Stimulated activated CD4-positive, alpha-beta T cell treated with anti-CD3 and anti-CD28 coated beads, Interleukin-15, amount 100 ng/mL, for 48 hours (primary cell): Measurements from ENCODE around the gene LRMDA.
"Not testable (repeated sequence)": the region's sequence is repeated elsewhere in the genome, so short reads cannot be mapped to it uniquely, and the experiment has no call there.

ENCODE experiments used
- DNase-seq, 2 donors: peaks; one replicate each; pipeline ENCODE4 v3.0.0-alpha.2; 2020; ENCODE audit warnings: low read depth in 2 of 2

LRMDA gene

DNA sequence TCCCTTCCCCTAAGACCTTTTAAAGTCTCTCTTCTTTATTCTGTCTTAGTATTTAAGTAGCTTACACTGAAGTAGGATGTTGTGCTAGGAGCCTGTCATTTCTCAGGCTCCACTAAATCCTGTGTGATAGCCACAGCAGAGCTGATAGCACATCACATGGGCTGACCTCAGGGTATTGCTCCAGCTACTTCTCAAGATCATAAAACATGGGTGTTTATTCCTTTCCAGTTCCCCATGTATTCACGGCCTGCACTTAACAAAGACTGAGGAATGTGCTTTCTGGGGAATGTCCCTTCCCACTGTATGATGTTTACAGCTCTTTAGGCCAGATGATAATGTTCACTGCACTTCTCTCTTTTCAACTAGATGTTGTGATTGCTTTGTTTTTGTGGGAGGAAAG is 1119.4 kb downstream of the LRMDA start:
- no peak for DNase-seq

DNA sequence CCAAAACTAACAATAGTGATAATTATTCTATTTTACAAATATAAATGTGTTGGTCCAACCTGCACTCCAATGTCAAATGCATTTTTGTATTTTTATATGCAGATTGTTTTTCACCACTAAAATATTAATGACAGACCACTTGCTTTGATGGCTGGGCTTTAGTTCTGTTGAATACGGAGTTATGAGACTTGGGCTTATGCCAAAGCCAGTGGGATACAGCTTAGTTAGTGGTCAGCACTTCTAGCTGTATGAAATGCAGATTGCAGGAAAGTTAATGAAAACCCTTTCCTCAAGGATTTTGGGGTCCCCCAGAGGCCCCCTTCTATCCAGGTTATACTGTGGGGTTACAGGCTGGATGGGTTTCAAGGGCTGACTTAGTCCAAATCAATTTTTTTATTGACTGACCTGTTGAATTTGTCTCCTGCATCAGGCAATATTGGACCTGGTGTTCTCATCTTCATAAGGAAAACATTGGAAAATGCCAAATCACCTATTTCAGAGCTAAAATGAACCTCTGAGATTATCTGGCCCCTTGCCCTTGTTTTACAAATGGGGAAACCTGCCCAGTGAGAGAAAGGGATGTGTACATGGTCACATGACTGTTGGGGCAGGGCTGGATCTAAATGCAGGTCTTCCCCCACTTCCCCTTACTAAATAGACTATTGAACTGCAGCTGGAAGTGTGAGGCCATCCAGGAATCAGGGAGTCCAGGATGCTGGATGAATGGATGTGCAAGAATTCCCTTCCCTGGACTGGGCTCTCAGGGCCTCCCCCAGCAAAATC is 1120.9 kb downstream of the LRMDA start:
- DNase-seq = no peak

DNA sequence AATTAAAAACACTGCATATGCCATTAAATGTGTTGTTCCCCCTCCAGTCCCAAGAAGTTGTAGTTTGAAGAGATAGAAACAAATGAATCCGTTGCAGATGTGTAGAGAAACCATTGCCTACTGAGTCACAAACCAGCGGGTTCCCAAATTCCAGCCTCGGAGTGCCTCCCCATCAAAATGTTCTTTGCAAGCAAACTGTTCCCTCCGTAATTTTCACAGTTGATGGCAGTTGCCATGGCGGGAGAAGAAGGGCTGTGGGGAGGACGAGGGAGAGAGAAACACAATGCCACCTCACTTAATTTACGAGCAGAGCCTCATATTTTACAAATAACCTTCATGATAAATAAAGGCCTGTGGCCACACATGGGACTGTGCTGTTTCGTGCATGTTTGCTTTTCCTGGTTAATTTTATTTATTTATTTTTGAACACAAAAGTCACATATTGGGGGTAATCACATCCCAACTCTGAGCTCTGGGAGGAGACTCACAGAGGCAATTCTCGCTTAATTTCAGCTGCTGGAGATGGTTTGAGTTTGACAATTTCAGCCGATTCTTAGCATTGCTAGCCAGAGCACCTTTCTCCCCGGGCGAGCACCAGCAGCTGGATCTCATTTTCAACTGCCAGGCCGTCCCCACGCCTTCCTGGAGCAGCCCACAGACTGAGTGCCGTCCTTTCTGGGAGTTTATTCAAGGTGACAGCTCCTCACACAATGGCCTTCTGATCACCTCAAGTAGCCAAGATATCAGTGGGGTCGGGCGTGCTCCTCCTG is 1122.0 kb downstream of the LRMDA start:
- DNase-seq = no peak

DNA sequence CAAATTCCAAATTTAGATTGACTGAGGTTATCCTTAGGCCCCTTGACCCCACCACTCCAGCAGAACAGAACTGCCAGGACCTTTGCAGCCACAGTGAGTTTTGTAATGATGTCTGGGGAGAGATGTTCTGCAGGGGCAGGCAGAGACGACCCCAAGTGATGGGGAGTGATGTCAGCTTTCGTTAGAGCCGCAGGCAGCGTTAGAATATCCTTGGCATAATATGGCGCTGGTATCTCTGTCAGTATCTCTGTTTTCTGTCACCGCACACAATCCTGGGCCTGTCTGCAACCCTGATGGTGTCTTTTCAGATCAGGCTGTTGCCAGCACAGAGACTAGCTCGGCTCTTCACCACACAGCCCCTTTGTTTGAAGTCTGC is 1122.6 kb downstream of the LRMDA start:
- no peak for DNase-seq

DNA sequence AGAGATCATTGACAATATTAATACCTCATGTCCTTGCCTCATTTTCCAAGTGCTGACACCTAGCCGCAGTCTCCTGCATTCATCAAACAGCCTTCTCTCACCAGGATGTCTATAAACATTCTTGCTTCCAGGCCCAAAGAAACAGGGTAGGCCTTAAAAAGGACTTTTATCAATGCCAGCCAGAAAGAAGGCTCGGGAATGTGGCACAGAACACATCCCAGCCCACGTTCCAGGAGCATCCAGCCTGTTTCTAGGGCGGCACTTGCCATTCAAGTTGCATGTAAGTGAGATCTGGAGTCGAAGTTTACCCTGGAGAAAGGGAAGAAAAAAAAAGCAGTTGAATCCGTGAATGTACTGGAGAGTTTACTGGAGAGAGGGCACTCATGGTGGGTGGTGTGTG is 1123.1 kb downstream of the LRMDA start:
- DNase-seq = no peak

DNA sequence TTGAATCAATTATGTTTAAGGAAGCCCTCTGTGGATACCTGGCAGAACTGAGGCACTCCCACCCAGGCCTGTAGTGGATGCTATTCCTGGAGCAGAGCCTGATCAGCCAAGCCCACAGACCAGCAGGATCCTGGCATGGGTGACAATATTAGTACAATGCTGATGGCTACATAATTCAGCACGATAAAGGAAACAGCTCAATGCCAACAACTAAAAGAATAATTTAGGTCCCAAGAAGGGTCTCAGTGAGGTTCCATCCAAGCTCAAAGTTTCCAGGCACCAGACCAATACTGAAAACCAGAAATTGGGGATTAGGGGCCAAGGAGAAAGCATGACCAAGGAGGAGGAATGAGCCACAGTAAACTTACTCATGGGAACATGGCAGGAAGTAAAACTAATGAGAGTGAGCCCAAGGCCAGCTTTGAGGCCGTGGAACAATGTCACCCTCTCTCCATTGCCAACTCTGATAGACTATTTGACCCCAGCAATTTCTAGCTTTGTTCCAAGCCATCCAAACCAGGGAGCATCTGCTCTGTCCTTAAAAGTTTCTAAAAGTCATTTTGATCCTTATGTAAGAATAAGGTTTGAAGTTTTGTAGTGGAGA is 1123.7 kb downstream of the LRMDA start:
- no peak for DNase-seq

DNA sequence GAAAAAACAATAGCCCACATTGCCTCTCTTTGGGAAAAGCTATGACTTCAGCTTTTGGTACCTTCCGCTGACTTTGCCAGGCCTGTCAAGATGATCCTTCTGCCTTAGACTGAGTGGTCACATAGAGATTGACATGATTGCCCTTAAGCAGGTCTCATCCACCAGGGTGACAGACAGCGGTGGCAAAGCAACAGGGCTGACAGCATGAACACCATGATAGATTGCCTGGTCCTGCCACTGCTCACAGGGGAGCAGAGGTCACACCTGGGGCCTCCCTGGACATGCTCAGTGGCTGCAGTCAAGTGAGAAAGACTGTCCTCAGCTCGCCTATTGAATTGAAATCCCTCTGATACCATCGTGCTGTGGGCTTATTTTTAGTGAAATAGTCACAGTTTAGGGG is 1125.9 kb downstream of the LRMDA start:
- DNase-seq = no peak

DNA sequence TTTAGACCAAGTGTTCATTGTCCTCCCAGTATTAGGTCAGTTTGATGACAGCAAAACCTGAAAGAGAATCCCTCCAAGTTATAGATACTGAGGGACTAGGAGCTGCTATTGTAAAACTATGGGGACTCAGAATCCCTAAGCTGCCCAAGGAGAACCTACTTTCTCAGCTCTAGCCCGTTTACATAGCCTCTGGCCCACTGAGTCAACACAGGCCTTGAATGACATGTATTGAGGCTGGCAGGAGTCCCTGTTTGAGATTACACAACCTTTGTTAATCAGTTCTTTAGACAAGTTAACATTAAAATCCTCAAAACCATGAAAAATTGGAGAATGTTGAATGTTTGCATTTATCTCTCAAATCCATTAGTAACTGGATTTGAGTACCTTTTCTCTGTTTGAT is 1127.2 kb downstream of the LRMDA start:
- no peak for DNase-seq

DNA sequence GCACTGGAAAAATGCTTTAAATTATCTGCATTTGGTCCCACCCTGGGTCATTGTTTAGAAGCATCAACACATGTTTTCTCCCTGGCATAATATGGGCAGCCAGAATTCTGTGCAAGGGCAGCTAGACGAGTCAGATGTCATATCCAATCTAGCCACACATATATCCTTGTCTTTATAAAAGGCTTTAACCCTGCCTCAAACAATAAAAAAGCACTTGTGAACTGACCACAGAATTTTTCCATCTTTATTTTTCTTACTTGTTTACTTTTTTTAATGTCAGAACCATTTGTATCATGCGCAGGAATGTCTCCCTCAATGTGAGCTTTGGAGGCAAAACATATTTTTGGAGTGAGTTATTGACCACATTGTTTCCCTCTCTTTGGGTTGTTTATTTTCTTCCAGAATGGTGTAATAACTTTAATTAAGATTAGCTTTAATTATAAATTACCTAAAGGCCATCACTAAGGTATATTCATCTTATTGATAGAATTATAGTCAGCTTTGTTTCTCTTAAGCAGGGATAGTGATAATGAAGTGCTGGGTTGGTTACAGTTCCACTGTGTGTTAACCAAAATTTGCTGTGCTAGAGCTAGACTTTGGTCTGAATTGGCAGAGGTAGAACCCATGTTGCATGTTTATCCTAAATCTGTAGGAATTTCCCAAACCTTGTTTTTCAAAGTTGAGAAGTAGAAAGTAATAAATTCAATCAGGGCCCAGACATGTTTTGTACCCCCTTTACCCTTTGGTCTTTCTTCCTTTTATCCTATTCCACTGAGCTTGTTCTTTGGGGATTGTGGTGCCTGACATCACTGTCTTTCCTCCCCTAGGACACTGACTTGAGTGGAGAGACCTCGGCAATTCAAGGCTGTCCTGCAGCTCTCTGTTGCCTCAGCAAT is 1127.8 kb downstream of the LRMDA start:
- DNase-seq = no peak

DNA sequence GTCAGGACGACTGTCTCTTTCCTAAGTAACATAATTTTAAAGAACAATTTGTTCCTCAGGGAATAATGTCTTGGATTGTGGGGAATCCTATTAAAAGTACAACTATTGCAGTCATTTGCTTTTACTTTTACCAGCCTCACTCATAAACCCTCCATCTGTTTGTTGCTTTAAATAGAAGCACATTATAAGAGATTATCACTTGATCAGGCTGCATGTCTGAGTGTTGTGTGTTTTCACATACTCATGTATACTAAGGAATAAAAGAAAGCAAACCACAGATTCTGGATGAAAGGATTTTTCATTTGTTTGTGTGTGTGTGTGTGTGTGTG is 1128.4 kb downstream of the LRMDA start:
- no peak for DNase-seq

DNA sequence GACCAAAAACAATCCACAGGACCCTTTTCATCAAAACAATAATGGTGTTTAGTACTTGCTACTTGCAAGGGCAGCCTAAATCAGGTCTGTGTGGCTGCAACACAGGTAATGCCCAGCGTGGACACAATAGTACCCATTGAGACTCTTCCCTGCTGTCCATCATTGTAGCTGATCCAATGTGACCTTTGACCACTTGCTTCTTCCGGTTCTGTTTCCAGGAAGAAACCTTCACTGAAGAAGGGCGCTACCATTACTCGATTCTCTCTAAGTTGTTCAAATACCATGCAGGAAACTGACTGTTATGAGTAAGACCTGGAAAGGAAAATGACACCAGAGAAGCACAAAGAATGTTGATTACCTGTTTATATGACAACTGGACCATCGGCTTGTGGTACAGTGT is 1128.9 kb downstream of the LRMDA start:
- no peak for DNase-seq

DNA sequence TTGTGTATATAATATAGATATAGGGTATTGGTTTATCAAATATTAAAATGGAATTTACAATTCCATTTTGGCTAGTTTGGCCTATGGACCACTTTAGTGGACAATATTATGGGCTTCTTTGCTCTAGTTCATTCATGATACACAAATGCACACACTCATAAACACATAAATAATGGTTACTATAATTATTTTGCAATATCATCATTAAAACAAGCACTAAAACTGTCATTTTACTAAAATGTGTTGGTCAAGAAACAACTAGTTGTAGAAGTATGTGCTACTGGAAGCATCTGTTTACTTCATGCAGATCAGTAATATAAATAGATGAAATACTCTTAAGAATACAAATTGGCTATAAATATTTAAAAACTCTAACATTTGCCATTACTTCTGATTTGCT is 1131.9 kb downstream of the LRMDA start:
- DNase-seq = no peak

DNA sequence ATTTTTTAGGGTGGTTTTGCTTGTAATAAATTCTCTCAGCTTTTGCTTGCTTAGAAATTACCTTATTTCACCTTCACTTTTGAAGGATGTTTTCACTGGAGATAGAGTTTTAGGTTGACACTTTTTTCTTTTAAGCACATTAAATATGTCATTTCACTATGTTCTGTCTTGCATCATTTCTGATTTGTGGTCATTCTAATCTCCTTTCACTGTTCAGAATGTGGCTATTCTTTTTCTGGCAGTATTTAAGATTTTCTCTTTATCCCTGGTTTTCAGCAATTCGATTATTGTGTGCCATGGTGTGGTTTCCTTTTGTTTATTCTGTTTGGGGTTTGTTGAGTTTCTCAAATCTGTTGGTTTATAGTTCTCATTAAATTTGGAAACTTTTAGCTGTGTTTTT is 1140.6 kb downstream of the LRMDA start:
- no peak for DNase-seq

DNA sequence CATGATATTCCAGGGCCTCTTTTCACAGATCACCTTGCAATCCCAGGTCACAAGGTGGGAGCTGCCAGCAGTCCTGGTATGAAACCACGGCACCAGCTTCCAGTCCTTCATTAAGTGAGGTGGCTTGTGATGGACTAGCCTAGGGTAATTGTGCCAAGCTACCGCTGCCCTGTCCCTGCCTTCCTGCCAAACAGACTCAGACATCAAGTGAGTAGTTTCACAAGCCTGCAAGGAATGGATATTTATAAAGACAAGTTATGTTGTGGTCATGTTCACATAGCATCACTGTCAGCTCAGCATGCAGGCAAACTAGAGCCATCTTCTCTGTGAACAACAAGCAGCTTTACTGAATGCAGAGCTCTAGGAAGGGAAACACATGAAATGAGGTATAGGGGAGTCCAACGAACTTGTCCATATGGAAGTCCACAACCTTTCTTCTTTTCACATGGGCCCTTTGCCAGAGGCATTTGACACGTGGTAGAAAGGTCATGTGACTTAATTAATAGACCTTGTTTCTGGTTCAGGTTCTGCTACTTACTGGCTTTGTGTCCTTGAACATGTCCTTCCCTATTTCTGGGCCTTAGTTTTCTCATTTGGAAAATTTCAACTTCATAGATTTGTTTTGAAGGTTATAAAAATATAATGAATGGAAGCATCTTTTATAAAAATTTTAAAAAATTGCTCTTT is 1145.0 kb downstream of the LRMDA start:
- no peak for DNase-seq

DNA sequence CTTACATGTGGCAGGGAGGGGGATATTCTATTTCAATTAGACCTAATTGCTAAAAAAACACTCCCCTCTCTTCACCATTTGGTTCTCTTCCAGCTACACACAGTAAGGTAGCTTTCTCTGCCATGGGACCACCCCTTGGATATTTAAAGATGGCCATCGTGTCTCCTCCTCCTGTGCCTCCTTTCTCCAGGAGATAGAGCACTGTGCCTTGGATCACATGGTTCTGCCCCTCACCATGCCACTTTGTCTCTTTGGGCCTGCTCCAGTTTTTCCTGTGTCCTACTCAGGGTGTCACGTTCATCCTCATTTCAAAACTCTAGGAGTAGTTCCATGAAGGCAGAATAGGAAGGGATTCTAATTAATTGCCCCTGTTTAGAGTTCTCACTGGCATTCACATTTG is 1146.0 kb downstream of the LRMDA start:
- DNase-seq = no peak

DNA sequence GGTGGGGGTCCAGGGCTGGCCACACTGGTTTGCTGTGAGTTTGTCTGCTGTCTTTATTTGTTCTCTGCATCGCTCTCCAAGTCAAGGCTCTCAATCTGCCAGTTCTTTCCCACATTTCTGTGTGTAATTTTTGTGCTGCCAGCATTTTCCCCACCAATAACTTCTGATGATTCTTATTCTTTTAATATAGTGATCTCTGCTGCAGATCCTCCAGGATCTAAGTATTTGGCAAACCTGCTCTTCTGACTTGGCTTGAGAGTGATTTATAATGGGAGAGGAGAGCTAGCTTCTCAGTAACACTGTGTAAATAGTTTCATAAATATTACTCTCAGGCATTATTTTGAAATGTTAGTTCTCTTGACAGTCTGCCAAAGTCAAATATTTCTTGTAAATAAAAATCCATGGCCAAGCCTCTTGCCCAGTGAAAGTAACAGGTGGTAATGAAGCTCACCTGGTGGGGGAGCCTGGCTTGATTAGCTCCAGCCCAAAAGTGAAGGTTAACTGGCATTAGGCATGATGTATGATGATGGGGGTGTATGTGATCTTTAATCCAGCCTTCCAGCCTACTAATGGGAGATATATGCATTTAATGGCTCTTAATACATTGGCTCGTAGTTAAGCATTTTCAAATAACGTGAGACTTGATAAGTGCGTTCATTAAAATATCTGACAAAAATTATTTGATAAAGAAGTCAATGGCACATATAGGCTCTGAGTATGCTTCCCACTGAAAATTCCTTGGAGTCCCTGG is 1150.3 kb downstream of the LRMDA start:
- no peak for DNase-seq

DNA sequence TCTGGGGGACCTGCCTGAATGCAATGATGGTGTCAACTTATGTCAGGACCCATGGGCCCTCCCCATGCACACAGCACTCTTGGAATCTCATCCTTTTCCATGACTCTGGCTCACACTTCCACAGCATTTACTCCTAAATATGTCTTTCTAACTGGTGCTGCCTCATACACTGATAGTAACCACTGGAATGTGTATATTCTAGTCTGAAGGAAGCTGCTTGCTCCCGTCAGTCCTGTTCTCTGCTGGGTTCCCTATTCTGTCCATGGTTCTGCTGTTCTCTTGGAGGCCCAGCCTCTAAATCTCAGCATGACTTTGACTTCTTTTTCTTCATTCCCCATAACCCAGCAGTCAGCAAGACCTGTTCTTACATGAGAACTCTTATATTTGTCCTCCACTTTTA is 1151.1 kb downstream of the LRMDA start:
- no peak for DNase-seq

DNA sequence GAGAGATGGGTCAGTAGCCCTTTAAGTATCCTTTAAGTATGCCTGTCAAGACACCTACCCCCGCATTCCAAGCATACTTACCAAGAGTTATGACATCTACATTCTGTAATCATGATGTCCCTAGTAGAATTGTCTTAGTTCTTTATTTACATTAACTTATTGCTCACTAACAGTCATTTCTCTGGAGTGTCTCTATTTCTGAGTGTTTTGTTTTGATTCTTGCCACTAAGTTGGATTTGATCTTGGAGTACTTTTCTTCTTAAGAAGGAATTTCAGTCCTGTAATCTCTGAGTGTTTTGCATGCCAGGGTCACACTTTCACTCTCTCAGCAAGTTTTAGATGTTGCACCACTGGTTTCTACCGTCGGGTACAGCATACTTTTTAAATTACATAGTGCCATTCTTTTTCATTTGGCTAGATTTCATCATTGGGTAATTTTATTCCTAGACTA is 1152.3 kb downstream of the LRMDA start:
- DNase-seq = no peak

DNA sequence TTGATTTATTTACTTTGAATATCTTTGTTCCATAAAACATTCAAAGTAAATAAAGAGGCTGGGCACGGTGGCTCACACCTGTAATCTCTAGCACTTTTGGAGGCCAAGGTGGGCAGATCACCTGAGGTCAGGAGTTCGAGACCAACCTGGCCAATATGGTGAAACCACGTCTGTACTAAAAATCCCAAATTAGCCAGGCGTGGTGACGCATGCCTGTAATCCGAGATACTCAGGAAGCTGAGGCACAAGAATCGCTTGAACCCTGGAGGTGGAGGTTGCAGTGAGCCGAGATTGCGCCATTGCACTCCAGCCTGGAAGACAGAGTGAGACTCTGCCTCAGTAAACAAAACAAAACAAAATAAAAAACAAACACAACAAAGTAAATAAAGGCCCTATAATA is 1153.0 kb downstream of the LRMDA start:
- DNase-seq = not testable (repeated sequence)
